ENCODE measurements around the gene ARPC4. TPM values are rescaled to one million over a fixed set of nuclear protein-coding genes. Genes with fewer than 3 reads are reported as not detected.

The ARPC4 gene
- total RNA-seq, 4 donors from 2014 or later: 129 to 191 (median 164) TPM

DNA sequence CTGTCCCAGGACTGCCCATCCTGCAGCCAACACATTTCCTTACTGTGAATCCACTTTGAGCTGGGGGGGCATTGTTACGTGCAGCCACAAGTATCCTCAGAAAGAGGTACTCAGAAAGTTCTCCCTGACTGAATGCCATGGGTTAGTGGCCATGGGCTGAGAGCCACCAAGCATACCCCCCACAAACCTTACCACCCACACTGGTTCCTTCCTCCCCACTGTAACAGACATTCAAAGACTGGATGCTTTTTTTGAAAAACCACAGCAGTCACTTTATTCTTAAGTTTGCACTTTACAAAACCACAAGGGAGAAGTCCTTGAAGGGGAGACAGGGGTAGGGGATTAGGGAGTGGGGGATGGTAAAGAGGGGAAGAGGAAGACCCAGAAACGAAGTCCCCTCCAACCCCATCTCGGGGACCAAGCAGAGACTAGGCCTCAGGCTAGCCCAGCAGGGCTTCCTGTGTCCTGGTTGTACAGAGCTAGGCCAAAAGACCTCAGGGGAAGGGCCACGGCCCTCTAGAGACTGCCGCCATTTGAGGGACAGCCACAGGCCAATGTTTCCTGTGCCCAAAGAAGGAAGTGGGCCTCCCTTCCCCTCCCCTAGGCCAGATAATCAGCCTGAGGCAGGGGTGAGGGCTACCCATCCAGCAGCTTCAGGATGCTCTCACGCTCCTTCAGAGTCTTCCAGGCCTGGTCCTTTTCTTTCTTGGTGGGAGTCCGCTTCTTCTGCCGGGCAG lies 13.0 kb upstream of the ARPC4 start:
- WGBS: 91% methylated on average over 5 of the region's 8 CpGs
- Histone ChIP-seq H3K36me3 (peaks cover 32 to 60% (median 52%) of the 10 kb centered on the region in 4 donors), H3K27ac (replicated peaks in 1 of 4) (peak overlapping the region in 2 of 4 donors; percentile 29 to 53), H3K4me3 (no peak overlapping the region), H3K9me3 (no peaks in the 10 kb centered on the region), H3K4me1 (peaks cover 3 to 26% (median 10%) of the 10 kb centered on the region in 4 donors), H3K27me3 (no peaks in the 10 kb centered on the region)
- intact Hi-C loops (cut with DNase I): no loop called here
- no peak for DNase-seq (ENCODE audit: extremely low spot score)
- TF ChIP-seq EP300 (IDR thresholded peaks at IDR 0.05) (no peak), CTCF (IDR thresholded peaks at IDR 0.05) (no peak), POLR2AphosphoS5 (IDR thresholded peaks at IDR 0.05) (no peak), POLR2A (IDR thresholded peaks at IDR 0.05; ENCODE audit: low read depth) (no peak)

DNA sequence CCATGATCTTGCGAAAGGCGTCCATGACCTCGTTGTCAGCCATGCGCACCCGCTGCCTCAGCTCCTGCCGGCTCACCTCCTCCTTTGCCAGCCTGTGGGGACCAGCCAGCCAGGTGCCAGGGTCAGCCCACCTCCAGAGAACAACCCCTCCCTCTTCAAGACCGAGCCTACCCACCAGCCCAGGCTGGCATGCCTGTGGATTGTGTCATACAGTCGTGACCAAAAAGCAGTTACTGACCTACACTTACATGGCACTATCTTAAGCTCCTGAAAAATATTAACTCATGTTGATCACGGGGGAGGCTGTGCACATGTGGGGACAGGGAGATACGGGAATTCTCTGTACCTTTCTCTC lies 12.4 kb upstream of the ARPC4 start:
- TF ChIP-seq POLR2A (IDR thresholded peaks at IDR 0.05; ENCODE audit: low read depth) (no peak), POLR2AphosphoS5 (IDR thresholded peaks at IDR 0.05) (no peak), EP300 (IDR thresholded peaks at IDR 0.05) (no peak), CTCF (IDR thresholded peaks at IDR 0.05) (no peak)
- intact Hi-C loops (cut with DNase I): no loop called here
- Histone ChIP-seq H3K4me1 (peaks cover 3 to 26% (median 10%) of the 10 kb centered on the region in 4 donors), H3K9me3 (no peaks in the 10 kb centered on the region), H3K4me3 (no peak overlapping the region), H3K27me3 (no peaks in the 10 kb centered on the region), H3K27ac (replicated peaks in 1 of 4) (peak overlapping the region in 2 of 4 donors; percentile 29 to 53), H3K36me3 (peaks cover 38 to 66% (median 57%) of the 10 kb centered on the region in 4 donors)
- DNase-seq (ENCODE audit: extremely low spot score): no peak
- 89% methylated on average over 10 of the region's 10 CpGs for WGBS

DNA sequence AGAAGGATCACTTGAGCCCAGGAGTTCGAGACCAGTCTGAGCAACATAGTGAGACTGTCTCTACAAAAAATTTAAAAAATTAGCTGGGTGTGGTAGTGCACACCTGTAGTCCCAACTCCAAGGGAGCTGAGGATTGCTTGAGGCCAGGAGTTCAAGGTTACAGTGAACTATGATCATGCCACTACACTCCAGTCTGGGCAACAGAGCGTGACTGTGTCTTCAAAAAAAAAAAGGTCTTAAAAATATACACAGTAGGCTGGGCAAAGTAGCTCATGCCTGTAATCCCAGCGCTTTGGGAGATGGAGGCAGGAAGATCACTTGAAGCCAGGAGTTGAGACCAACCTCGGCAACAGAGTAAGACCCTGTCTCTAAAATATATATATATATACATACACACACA lies 12.0 kb upstream of the ARPC4 start:
- no peak for DNase-seq (ENCODE audit: extremely low spot score)
- no peak overlapping the region for H3K27ac ChIP-seq (replicated peaks in 1 of 4)
- peaks cover 3 to 26% (median 10%) of the 10 kb centered on the region in 4 donors for H3K4me1 ChIP-seq
- 91% methylated on average over 4 of the region's 4 CpGs for WGBS
- H3K4me3 ChIP-seq: no peak overlapping the region
- intact Hi-C loops (cut with DNase I): no loop called here
- no peaks in the 10 kb centered on the region for H3K27me3 ChIP-seq
- TF ChIP-seq POLR2A (IDR thresholded peaks at IDR 0.05; ENCODE audit: low read depth) (no peak), POLR2AphosphoS5 (IDR thresholded peaks at IDR 0.05) (no peak), CTCF (IDR thresholded peaks at IDR 0.05) (no peak), EP300 (IDR thresholded peaks at IDR 0.05) (no peak)
- peaks cover 42 to 71% (median 60%) of the 10 kb centered on the region in 4 donors for H3K36me3 ChIP-seq
- H3K9me3 ChIP-seq: no peaks in the 10 kb centered on the region

- Histone ChIP-seq H3K9me3 (no peaks in the 10 kb centered on the region), H3K27ac (replicated peaks in 1 of 4) (no peak overlapping the region), H3K4me1 (peaks cover 3 to 26% (median 10%) of the 10 kb centered on the region in 4 donors), H3K36me3 (peaks cover 42 to 77% (median 64%) of the 10 kb centered on the region in 4 donors), H3K4me3 (no peak overlapping the region), H3K27me3 (no peaks in the 10 kb centered on the region)
- intact Hi-C loops (cut with DNase I): no loop called here
- 50% methylated on average over 1 of the region's 1 CpG for WGBS
- no peak for DNase-seq (ENCODE audit: extremely low spot score)
- TF ChIP-seq EP300 (IDR thresholded peaks at IDR 0.05) (no peak), CTCF (IDR thresholded peaks at IDR 0.05) (no peak), POLR2AphosphoS5 (IDR thresholded peaks at IDR 0.05) (no peak), POLR2A (IDR thresholded peaks at IDR 0.05; ENCODE audit: low read depth) (no peak)
These were observed 11.3 kb upstream of the ARPC4 start for GRCh38 chr3:9781551-9781950.

Data from esophagus muscularis mucosa (tissue), 4 donors.